H1 (cell line): ENCODE data around the gene BCAR1. TPM values are rescaled to one million over a fixed set of nuclear protein-coding genes. Genes with fewer than 3 reads are reported as not detected.

Source experiments
- JUND ChIP-seq: IDR thresholded peaks from 2 replicates; pipeline ENCODE4 v1.6.1; 2011; ENCODE audit warnings: mild to moderate bottlenecking, improper control_type of control experiment, low read length
- polyA plus RNA-seq, 7 experiments: library from polyadenylated mRNA; depleted of rRNA in 3 of 7; stranded (reverse) in 5 of 7; unstranded in 2 of 7; fragments of >200 nt in 5 of 7; fragments of 200-250 nt in 2 of 7; gene quantifications; 1 replicate in 5 of 7; 2 replicates in 1 of 7; 4 replicates in 1 of 7; pipeline versions ENCODE4 v1.2.1 to v1.2.3, GENCODE V29; 2011 to 2013; ENCODE audit warnings: missing spikeins in 2 of 7, mixed read lengths in 2 of 7
- total RNA-seq: library from RNA; stranded (reverse); fragmentation: NEBNext Ultra II Directional; extraction: Animal tissue kit (Norgen Biotek cat#: 25700); gene quantifications from 2 replicates; pipeline ENCODE4 v1.2.1, GENCODE V29; 2021

Gene BCAR1
- total and polyA plus RNA-seq, 2 of the 8 experiments (the other 6 are each of a cell fraction or from before 2014, with no cell fraction given), result 59.8 to 105 TPM

DNA sequence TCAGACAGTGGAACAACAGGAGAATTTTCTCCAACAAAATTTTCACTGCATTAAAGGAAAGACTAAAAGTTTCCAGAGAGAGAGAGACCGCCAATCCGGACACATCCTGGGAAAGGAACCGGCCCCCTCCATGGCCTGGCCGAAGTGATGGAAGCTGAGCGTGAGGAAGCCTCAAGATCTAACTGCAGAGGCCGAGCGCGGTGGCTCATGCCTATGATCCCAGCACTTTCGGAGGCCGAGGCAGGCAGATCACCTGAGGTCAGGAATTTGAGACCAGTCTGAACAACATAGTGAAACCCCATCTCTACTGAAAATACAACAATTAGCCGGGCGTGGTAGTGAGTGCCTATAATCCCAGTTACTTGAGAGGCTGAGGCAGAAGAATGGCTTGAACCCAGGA, 48.3 kb downstream of the BCAR1 start (continued):
- no peak for TF ChIP-seq JUND
